ENCODE data around the gene ZNHIT1. TPM values are rescaled to one million over a fixed set of nuclear protein-coding genes. Genes with fewer than 3 reads are reported as not detected.

ZNHIT1 gene
- total and polyA plus RNA-seq, 2 of the 8 experiments (the other 6 are each of a cell fraction or from before 2014, with no cell fraction given), result 38.2 to 61.7 TPM

DNA sequence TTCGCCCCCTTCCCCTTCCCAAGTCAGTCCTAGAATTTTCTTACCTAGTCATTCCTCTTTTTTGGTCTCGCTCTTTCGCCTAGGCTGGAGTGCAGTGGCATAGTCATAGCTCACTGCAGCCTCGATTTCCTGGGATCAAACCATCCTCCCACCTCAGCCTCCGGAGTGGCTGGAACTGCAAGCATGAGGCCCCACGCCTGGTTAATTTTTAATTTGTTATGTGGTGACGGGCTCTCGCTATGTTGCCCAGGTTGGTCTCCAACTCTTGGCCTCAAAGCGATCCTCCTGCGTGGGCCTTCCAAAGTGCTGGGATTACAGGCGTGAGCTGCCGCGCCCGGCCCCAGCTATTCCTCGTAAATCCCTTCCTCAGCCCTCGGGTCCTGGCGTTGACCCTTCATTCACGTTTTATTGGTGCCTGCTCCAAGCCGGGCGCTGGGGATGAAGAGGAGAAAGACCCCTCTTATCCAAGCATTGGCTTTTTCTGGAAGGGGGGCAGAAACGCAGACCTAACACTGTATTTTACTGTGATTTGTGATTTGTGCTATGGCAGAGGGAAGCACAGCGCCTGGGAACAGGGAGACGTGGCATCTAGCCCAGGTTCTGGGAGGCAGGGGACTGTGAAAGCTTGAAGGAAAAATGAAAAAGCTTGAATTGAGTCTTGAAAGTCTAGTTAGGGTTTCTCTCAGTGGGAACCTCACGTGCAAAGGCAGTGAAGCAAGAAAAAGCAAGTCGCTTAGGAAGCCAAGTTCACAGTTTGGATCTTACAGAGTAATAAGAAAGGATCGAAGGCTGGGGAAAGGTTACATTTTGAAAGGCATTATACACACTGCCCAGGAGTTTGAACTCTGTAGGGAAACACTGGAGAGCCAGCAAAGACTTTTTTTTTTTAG lies 516 bp downstream of the ZNHIT1 start:
- Histone ChIP-seq H3K56ac (replicated peaks; ENCODE audit: insufficient read length, low read depth, low read length) (no peak overlapping the region), H2AFZ (ENCODE audit: low read length) (no peak overlapping the region), H3K23me2 (ENCODE audit: low read depth, low read length) (peaks cover 17% of the 10 kb centered on the region), H3K4me1 (replicated peaks in 1 of 4; ENCODE audit: control insufficient read depth in 3 of 4, insufficient read depth in 4 of 4, low read length in 3 of 4) (peaks cover 0 to 13% (median 7%) of the 10 kb centered on the region in 4 experiments; a peak in 5 of 7 replicates), H4K8ac (ENCODE audit: extremely low read depth, insufficient read depth, low read length) (peak overlapping the region; percentile 7; the same call in 1 of the 2 replicates), H2BK15ac (ENCODE audit: low read length) (no peak overlapping the region), H3K27ac (ENCODE audit: low read depth, low read length) (peak overlapping the region; percentile 6; the same call in 1 of the 2 replicates), H2BK120ac (replicated peaks; ENCODE audit: low read depth, low read length) (no peak overlapping the region), H2BK5ac (ENCODE audit: low read depth, low read length) (peak overlapping the region; percentile 54), H3K79me1 (ENCODE audit: low read depth, low read length) (peaks cover 2% of the 10 kb centered on the region; the same call in 1 of the 2 replicates), H4K5ac (ENCODE audit: insufficient read length, low read depth, low read length) (no peak overlapping the region), H3K27me3 (replicated peaks in 1 of 4; ENCODE audit: control insufficient read depth in 3 of 4, extremely low read depth in 1 of 4, insufficient read depth in 3 of 4, low read length in 3 of 4) (no peaks in the 10 kb centered on the region), H2BK20ac (ENCODE audit: low read length) (no peak overlapping the region), H3K79me2 (ENCODE audit: control insufficient read depth in 1 of 2, insufficient read depth in 2 of 2, low read length in 2 of 2) (peaks cover 0 to 6% of the 10 kb centered on the region in 2 experiments; a peak in 1 of 4 replicates), H2BK12ac (ENCODE audit: low read depth, low read length) (no peak overlapping the region), H4K91ac (replicated peaks; ENCODE audit: insufficient read length, low read length) (no peak overlapping the region), H3K14ac (ENCODE audit: insufficient read length) (peak overlapping the region; percentile 35), H3K4ac (replicated peaks; ENCODE audit: insufficient read length, low read depth, low read length) (no peak overlapping the region), H2AK5ac (ENCODE audit: low read depth, low read length) (no peak overlapping the region), H3K18ac (ENCODE audit: extremely low read depth, low read length) (no peak overlapping the region), H3K9ac (replicated peaks in 1 of 4; ENCODE audit: extremely low read depth in 1 of 4, low read depth in 3 of 4, low read length in 3 of 4) (peak overlapping the region in 3 of 4 experiments; percentile 48 to 82 (median 54); a peak in 6 of 7 replicates), H3K9me3 (ENCODE audit: insufficient read depth in 2 of 2, low read depth in 1 of 2, low read length in 1 of 2) (no peaks in the 10 kb centered on the region), H3K4me3 (ENCODE audit: extremely low read depth in 1 of 4, insufficient read depth in 2 of 4, low read depth in 3 of 4, low read length in 4 of 4) (peak overlapping the region; percentile 74 to 83 (median 78)), H3K23ac (ENCODE audit: insufficient read length) (no peak overlapping the region), H3K4me2 (ENCODE audit: insufficient read depth in 1 of 2, low read depth in 2 of 2, low read length in 2 of 2) (peak overlapping the region; percentile 86 to 89), H4K20me1 (replicated peaks in 1 of 2; ENCODE audit: control insufficient read depth in 1 of 2, insufficient read depth in 2 of 2, low read length in 2 of 2) (peaks cover 0 to 7% of the 10 kb centered on the region in 2 experiments), H3K36me3 (ENCODE audit: control insufficient read depth in 2 of 4, insufficient read depth in 4 of 4, low read length in 3 of 4) (peaks cover 0 to 4% (median 2%) of the 10 kb centered on the region in 4 experiments; a peak in 4 of 8 replicates)
- CTCF ChIA-PET (ENCODE audit: partially characterized antibody), result interaction anchor here (0.9 to 9.0 kb wide), 10 partner anchors 10 to 75 kb away, joined by 3 to 79 read pairs (median 9); partner anchors contain the start of gene FIS1
- FAIRE-seq (no peak), DNase-seq (ENCODE audit: low read depth in 1 of 2, low spot score in 2 of 2) (no peak)
- POLR2A ChIA-PET (ENCODE audit: partially characterized antibody), result interaction anchor here (0.6 to 3.8 kb wide), 25 partner anchors 8 to 407 kb away, joined by 3 to 28 read pairs (median 3); partner anchors contain the start of genes CLDN15, FIS1 and VGF
- 17% methylated on average over 26 of the region's 26 CpGs; no CpG with 5 or more reads in 1 of the 2 experiments for WGBS, 2 experiments (ENCODE audit: extremely low coverage in 1 of 2, insufficient coverage in 1 of 2, insufficient read length in 1 of 2, insufficient replicate concordance in 2 of 2, low coverage in 1 of 2, low lambda C conversion rate in 2 of 2, missing lambda C conversion rate in 1 of 2)
- TF ChIP-seq PHF8 (conservative IDR thresholded peaks at IDR 0.05; ENCODE audit: low read depth, low read length), result 0 out of 2 replicates have a peak, but pooled peaks have one; percentile 21
- 0 out of 3 replicates have a peak, but pooled peaks of 1 of the 2 experiments have one; percentile 1 for TF ChIP-seq POLR2A (IDR thresholded peaks at IDR 0.05; ENCODE audit: control extremely low read depth in 1 of 2, low read depth in 2 of 2, low read length in 2 of 2)
- no peak for TF ChIP-seq SP1 (IDR thresholded peaks at IDR 0.05; ENCODE audit: low read depth, low read length)
- peak; percentile 46 for TF ChIP-seq KDM4A (IDR thresholded peaks at IDR 0.05; ENCODE audit: low read depth, low read length, severe bottlenecking)
- TF ChIP-seq KDM5A (IDR thresholded peaks at IDR 0.05; ENCODE audit: low read length), result no peak
